HG02588 (cell line): ENCODE measurements around the gene TMEM106C.
A peak's percentile ranks its signal among the peaks of the same experiment; 100 is the strongest.

Experiments
- ATAC-seq: cut with Tn5 transposase; IDR thresholded peaks from one replicate; pipeline ENCODE4 v1.9.1; 2021; ENCODE audit warnings: mild to moderate bottlenecking, moderate library complexity; ENCODE audit not compliant: unreplicated experiment

Gene TMEM106C

GRCh38 chr12:47963340-47964040 lies at the start of gene TMEM106C:
Gene TMEM106C, plus strand, starts transcription at chr12:47963596. Its CDS starts 641 bp downstream, at chr12:47964237.
- peak; percentile 84 for ATAC-seq

GRCh38 chr12:47920913-47921312 lies 42.5 kb upstream of the TMEM106C start:
- ATAC-seq: no peak

- no peak for ATAC-seq
These were observed 41.5 kb upstream of the TMEM106C start for GRCh38 chr12:47921907-47922306.

- ATAC-seq: no peak
These were observed 36.0 kb upstream of the TMEM106C start for GRCh38 chr12:47927346-47927745.

GRCh38 chr12:47930634-47931033 lies 32.8 kb upstream of the TMEM106C start:
- no peak for ATAC-seq

GRCh38 chr12:47931187-47931586 lies 32.2 kb upstream of the TMEM106C start:
- no peak for ATAC-seq

GRCh38 chr12:47935184-47935583 lies 28.2 kb upstream of the TMEM106C start:
- ATAC-seq: no peak

- ATAC-seq: no peak
These were observed 25.3 kb upstream of the TMEM106C start for GRCh38 chr12:47938093-47938492.

- no peak for ATAC-seq
These were observed 24.8 kb upstream of the TMEM106C start for GRCh38 chr12:47938594-47938993.

GRCh38 chr12:47939009-47939601 lies 24.3 kb upstream of the TMEM106C start:
- no peak for ATAC-seq

- no peak for ATAC-seq
These were observed 22.5 kb upstream of the TMEM106C start for GRCh38 chr12:47940773-47941474.

- no peak for ATAC-seq
These were observed 22.0 kb upstream of the TMEM106C start for GRCh38 chr12:47941475-47941780.

- no peak for ATAC-seq
These were observed 21.4 kb upstream of the TMEM106C start for GRCh38 chr12:47941871-47942613.

- no peak for ATAC-seq
These were observed 20.7 kb upstream of the TMEM106C start for GRCh38 chr12:47942614-47943225.

GRCh38 chr12:47943623-47944340 lies 19.6 kb upstream of the TMEM106C start:
- no peak for ATAC-seq

- no peak for ATAC-seq
These were observed 18.6 kb upstream of the TMEM106C start for GRCh38 chr12:47944685-47945340.

- no peak for ATAC-seq
These were observed 18.1 kb upstream of the TMEM106C start for GRCh38 chr12:47945341-47945728.

GRCh38 chr12:47946413-47947323 lies 16.7 kb upstream of the TMEM106C start:
- ATAC-seq: no peak

- no peak for ATAC-seq
These were observed 16.1 kb upstream of the TMEM106C start for GRCh38 chr12:47947341-47947740.
